Cardiac muscle cell (in vitro differentiated cells and primary cell): ENCODE data around the gene NEDD1. TPM values are rescaled to one million over a fixed set of nuclear protein-coding genes. Genes with fewer than 3 reads are reported as not detected.

Source experiments
- DNase-seq, 2 donors: peaks; one replicate each; pipeline versions ENCODE4 v3.0.0 to v3.0.0-alpha.2; 2010 to 2017; ENCODE audit warnings: low read depth in 1 of 2, low spot score in 1 of 2
- H3K27ac ChIP-seq: fragments of 200-600 bp; sonication (generic); 2 replicates; pipeline ENCODE4 v1.5.1; 2016
- H3K27me3 ChIP-seq: fragments of 200-600 bp; sonication (generic); 2 replicates; pipeline ENCODE4 v1.6.0; 2016; ENCODE audit warnings: control low read depth
- H3K36me3 ChIP-seq: fragments of 200-600 bp; sonication (generic); 2 replicates; pipeline ENCODE4 v1.5.1; 2016; ENCODE audit warnings: control low read depth
- H3K4me1 ChIP-seq: fragments of 200-600 bp; sonication (generic); 2 replicates; pipeline ENCODE4 v1.8.1; 2017; ENCODE audit warnings: low read depth, mild to moderate bottlenecking, mixed run types
- H3K4me3 ChIP-seq: fragments of 200-600 bp; sonication (generic); 2 replicates; pipeline ENCODE4 v1.5.1; 2016; ENCODE audit warnings: mild to moderate bottlenecking
- H3K9me3 ChIP-seq: fragments of 200-600 bp; sonication (generic); 2 replicates; pipeline ENCODE4 v1.5.1; 2017; ENCODE audit warnings: low read depth, mild to moderate bottlenecking, control low read depth
- polyA plus RNA-seq: library from polyadenylated mRNA; unstranded; fragments of >200 nt; fragmentation: Nextera tagmentation; extraction: Ambion mirVana; gene quantifications from 2 replicates; pipeline ENCODE4 v1.2.1, GENCODE V29; 2016
- total RNA-seq: library from RNA; depleted of rRNA; stranded (reverse); fragments of >200 nt; gene quantifications from 2 replicates; pipeline ENCODE4 v1.2.3, GENCODE V29; 2016
- TF ChIP-seq, protein P1 (sequence below): IDR thresholded peaks from 2 replicates; pipeline ENCODE4 v1.5.1; 2012; ENCODE audit warnings: low read depth, mild to moderate bottlenecking, low read length

NEDD1 gene
- total and polyA plus RNA-seq, 2 experiments from 2014 or later = 19.2 to 22.0 TPM

DNA sequence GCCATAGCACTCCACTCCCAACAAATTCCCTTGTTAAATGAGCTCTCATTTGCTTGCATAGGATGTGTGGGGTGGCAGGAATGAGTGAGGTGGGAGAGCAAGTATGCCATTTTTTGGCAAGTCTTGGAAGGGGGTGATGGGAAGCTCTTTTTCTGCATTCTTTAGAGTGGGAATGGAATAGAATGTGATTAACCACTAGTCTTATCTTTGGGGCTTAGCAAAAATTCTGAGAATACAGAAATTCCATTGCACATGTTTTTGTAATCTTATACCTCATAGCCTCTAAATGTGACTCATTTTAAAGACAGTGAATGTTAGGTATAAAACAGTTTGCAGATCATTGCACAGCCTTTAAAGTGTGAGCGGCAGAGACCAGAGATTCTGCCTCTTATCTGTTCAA is 28.4 kb upstream of the NEDD1 start:
- no peaks in the 10 kb centered on the region for H3K4me1 ChIP-seq
- H3K4me3 ChIP-seq = no peak overlapping the region
- no peaks in the 10 kb centered on the region for H3K27me3 ChIP-seq
- H3K36me3 ChIP-seq = no peaks in the 10 kb centered on the region
- H3K9me3 ChIP-seq = no peaks in the 10 kb centered on the region
- peak in 1 of 2 donors; percentile 85 for DNase-seq
- TF ChIP-seq, protein P1, sequence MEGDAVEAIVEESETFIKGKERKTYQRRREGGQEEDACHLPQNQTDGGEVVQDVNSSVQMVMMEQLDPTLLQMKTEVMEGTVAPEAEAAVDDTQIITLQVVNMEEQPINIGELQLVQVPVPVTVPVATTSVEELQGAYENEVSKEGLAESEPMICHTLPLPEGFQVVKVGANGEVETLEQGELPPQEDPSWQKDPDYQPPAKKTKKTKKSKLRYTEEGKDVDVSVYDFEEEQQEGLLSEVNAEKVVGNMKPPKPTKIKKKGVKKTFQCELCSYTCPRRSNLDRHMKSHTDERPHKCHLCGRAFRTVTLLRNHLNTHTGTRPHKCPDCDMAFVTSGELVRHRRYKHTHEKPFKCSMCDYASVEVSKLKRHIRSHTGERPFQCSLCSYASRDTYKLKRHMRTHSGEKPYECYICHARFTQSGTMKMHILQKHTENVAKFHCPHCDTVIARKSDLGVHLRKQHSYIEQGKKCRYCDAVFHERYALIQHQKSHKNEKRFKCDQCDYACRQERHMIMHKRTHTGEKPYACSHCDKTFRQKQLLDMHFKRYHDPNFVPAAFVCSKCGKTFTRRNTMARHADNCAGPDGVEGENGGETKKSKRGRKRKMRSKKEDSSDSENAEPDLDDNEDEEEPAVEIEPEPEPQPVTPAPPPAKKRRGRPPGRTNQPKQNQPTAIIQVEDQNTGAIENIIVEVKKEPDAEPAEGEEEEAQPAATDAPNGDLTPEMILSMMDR = no peak
- no peak overlapping the region for H3K27ac ChIP-seq

DNA sequence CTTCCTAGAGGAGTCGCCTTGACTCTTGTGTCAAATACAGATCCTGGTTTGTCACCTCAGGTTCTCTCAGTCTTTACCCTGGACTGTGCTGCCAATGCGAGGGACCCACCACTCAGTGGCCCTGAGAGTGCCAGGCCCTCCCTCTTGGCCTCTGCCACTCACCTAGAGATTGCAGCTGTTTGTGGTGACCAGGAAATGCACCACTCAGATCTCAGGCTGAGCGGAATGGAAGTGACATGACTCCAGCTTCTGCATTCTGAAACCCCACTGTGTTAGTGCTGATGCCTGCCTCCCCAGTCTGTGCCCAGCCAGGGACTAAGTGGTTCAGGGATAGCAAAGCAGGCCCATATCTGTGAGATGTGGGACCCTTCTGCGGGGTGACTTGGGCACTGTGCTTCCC is 27.8 kb upstream of the NEDD1 start:
- no peak overlapping the region for H3K4me3 ChIP-seq
- TF ChIP-seq, protein P1 = no peak
- H3K4me1 ChIP-seq = no peaks in the 10 kb centered on the region

DNA sequence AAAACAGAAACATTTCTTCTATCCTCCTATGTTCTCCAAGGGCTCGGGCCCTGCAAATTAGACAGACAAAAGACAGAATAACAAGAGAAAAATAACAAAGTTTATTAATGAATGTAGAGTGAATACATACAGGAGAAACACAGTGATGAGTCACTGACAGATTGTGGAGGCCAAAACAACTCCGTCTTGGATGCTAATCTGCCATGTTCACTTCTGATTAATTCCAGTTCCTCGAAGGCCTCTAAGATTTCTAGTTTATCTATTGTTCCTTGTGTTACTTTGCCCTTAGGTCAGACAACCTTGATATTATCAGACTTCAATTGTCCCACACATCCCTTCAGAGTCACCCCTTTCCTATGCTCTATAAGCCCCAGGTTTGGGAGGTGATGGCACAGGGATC is 26.8 kb upstream of the NEDD1 start:
- no peaks in the 10 kb centered on the region for H3K27me3 ChIP-seq
- peak in 1 of 2 donors; percentile 27 for DNase-seq
- no peaks in the 10 kb centered on the region for H3K9me3 ChIP-seq
- H3K4me1 ChIP-seq = no peaks in the 10 kb centered on the region
- H3K27ac ChIP-seq = no peak overlapping the region
- no peak overlapping the region for H3K4me3 ChIP-seq
- TF ChIP-seq, protein P1 = no peak
- no peaks in the 10 kb centered on the region for H3K36me3 ChIP-seq

More for the DNA sequence above, 27.8 kb upstream of the NEDD1 start:
- DNase-seq = no peak
- no peaks in the 10 kb centered on the region for H3K9me3 ChIP-seq
- no peak overlapping the region for H3K27ac ChIP-seq
- no peaks in the 10 kb centered on the region for H3K36me3 ChIP-seq
- no peaks in the 10 kb centered on the region for H3K27me3 ChIP-seq

- H3K27ac ChIP-seq = no peak overlapping the region
- no peaks in the 10 kb centered on the region for H3K4me1 ChIP-seq
- H3K9me3 ChIP-seq = no peaks in the 10 kb centered on the region
- no peaks in the 10 kb centered on the region for H3K36me3 ChIP-seq
- no peak for DNase-seq
- TF ChIP-seq, protein P1 = no peak
- no peak overlapping the region for H3K4me3 ChIP-seq
- H3K27me3 ChIP-seq = no peaks in the 10 kb centered on the region
These were observed 25.4 kb upstream of the NEDD1 start for GRCh38 chr12:96881608-96882007.

DNA sequence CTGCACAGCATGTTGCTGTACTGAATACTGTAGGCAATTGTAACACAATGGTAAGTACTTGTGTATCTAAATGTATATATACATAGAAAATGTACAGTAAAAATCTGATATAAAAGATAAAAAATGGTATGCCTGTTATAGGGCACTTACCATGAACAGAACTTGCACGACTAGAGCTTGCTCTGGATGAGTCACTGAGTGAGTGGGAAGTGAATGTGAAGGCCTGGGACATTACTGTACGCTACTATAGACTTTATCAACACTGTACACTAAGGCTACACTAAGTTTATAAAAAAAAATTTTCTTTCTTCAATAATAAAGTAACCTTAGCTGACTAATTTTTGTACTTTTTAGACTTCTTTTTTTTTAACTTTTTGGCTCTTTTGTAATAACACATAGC is 24.2 kb upstream of the NEDD1 start:
- Histone ChIP-seq H3K4me3 (no peak overlapping the region), H3K27ac (no peak overlapping the region)
- TF ChIP-seq, protein P1 = no peak

DNA sequence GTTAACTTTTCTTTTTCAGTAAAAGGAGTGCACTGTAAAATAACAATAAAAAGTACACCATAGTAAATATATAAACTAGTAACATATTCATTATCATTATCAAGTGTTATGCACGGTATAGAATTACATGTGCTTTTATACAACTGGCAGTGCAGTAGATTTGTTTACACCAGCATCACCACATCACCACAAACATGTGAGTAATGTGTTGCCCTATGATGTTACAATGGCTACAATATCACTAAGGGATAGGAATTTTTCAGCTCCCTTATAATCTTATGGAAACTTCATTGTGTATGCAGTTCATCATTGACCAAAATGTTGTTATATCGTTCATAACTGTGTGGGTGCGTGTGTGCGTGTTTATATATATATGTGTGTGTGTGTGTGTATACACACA is 23.5 kb upstream of the NEDD1 start:
- H3K27ac ChIP-seq = no peak overlapping the region

More for the DNA sequence above, 24.2 kb upstream of the NEDD1 start:
- no peaks in the 10 kb centered on the region for H3K36me3 ChIP-seq
- peaks cover 6% of the 10 kb centered on the region for H3K4me1 ChIP-seq
- peak in 1 of 2 donors; percentile 71 for DNase-seq
- H3K9me3 ChIP-seq = no peaks in the 10 kb centered on the region
- no peaks in the 10 kb centered on the region for H3K27me3 ChIP-seq

More for the DNA sequence above, 23.5 kb upstream of the NEDD1 start:
- DNase-seq = no peak
- Histone ChIP-seq H3K4me3 (no peak overlapping the region), H3K9me3 (no peaks in the 10 kb centered on the region), H3K27me3 (no peaks in the 10 kb centered on the region), H3K36me3 (no peaks in the 10 kb centered on the region), H3K4me1 (peaks cover 6% of the 10 kb centered on the region)
- TF ChIP-seq, protein P1 = no peak
